ENCODE data around the gene TBC1D22A.
"Not testable (repeated sequence)": the region's sequence is repeated elsewhere in the genome, so short reads cannot be mapped to it uniquely, and the experiment has no call there.

TBC1D22A gene

DNA sequence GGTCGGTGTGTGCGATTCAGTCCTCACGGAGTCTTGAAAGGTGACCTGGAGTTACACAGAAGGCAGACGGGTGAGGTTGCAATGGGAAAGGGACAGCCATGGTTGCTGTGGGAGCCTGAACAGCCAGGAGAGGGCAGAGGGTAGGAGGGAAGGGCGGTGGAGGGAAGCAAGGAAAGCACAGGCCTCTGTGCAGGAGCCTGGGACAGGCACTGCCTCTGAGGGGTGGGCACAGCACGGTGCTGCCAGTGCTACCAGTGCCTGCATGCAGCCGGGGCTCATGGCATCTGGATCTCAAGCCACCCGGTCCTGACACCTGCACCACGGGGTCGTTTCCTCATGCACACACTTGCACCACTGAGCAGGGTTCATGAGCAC, 401.0 kb downstream of the TBC1D22A start:
- TF ChIP-seq POLR2A (IDR thresholded peaks at IDR 0.05; ENCODE audit: low read depth, low read length) = no peak
- DNase-seq (ENCODE audit: insufficient read length, low spot score) (no peak), FAIRE-seq (no peak)

DNA sequence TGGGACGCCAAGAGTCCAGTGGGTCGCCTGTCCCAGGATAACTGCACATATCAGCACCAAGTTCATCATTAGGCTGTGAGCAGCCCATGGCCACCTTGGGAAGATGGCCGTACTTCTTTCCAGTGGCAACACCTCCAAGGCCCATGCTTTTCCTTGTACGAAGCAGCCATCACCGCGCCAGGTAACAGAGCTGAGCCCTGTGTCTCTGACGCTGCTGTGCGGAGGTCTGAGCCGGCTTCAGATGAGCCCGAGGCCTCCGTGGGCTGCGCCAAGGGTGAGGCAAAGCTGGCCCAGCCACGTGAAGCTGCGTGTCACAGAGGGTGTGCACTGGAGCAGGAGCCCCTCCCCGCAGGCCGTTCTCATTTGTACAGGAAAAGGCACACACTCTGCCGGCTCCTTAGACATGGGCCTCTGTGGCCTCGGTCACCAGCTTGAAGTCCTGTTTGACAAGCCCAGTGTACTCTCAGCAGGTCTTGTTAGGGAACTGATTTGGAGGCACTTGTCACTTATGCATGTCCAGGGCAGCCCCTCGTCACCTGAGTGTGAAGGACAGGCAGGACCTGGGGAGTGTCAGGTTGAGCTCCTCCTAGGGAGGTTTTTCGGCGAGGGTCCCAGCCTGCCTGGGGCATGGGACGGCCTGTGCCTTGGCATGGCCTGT, 401.5 kb downstream of the TBC1D22A start:
- TF ChIP-seq POLR2A (IDR thresholded peaks at IDR 0.05; ENCODE audit: low read depth, low read length) = no peak
- no peak for DNase-seq (ENCODE audit: insufficient read length, low spot score)
- FAIRE-seq = no peak

DNA sequence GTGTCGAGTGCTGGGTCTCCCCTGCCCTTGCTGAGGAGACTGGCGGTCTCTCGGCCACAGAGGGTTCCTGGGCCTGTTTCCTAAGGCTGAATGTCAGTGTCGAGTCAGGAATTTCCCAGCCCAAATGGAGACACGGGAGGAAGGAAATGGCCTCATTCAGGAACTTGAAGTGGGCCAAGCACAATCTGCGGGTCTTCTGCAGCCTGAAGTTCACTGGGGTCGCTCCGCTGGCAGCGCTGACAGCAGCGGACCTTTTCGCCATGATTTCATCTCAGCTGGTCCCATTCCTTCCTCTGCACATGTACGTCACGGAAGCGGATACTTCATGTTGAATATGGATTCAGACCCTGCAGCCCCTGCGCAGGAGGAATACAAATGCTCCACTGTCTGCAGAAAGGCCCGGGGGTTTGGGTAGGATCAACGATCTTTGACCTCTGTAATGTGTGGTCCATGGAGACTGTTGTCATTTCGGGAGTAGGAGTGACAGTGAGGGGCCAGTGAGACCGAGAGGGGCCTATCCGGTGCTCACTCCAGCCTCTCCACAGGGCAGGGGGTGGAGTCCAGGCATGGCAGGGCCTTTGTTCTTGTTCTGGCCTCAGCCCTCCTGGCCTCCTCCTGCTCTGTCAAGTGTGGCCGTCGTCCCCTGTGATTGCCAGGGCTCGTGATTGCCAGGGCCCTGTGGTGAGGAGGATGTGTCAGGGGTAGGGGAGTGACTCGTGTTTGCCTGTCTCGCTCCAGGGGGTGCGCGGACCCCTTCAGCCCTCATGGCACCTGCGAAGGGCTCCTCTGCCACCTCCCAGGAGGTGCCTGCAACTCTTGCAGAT, 402.3 kb downstream of the TBC1D22A start:
- FAIRE-seq = no peak
- no peak for DNase-seq (ENCODE audit: insufficient read length, low spot score)
- no peak for TF ChIP-seq POLR2A (IDR thresholded peaks at IDR 0.05; ENCODE audit: low read depth, low read length)

DNA sequence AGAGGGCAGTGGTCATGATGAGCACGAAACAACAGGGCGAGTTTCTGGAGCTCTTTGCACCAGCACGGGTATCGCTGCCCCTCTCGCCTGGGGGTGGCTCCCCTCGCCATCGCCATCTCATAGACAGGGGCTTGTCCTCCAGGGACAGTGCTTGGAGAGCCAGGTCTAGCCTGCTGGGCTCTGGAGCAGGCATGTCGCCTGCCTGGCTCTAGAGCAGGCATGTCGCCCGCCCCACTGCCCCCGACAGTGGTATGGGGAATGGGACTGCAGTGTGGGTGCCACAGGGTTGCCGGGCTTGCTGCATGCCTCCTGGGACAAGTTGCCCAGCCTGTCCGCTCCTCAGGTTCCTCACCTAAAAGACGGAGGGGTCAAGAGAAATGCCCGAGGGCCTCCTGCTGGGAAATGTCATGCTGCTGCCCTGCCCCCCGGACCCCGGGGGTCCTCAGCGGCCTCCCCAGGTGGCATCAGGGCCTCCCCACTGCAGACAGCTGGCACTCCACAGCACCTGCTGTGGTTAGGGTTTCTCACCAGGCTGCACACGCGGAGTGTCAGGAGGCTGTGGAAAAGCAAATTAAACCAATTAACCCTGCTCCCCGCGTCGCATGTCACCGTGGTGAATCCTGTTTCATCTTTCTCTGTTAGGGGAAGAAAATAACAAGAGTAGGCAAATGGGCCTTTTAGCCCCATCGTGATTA, 403.0 kb downstream of the TBC1D22A start:
- no peak for TF ChIP-seq POLR2A (IDR thresholded peaks at IDR 0.05; ENCODE audit: low read depth, low read length)
- FAIRE-seq (no peak), DNase-seq (ENCODE audit: insufficient read length, low spot score) (no peak)

DNA sequence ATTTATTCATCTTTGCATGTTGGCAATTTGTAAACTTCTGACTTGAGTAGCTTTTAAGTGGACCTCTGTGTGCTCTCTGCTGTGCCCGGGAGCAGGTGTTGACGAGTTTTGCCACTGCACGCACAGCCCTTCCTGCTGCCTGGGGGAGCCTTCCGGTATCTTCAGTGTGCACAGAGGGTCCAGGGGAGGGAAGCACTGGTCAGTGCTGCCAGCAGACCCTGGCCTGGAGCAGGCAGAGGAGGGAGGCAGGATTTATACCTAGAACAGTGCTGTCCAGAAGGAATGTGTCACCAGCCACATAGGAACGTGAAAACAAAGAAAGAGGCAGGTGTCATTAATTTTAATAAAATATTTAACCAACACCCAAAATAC, 403.6 kb downstream of the TBC1D22A start:
- FAIRE-seq = no peak
- TF ChIP-seq POLR2A (IDR thresholded peaks at IDR 0.05; ENCODE audit: low read depth, low read length) = no peak

DNA sequence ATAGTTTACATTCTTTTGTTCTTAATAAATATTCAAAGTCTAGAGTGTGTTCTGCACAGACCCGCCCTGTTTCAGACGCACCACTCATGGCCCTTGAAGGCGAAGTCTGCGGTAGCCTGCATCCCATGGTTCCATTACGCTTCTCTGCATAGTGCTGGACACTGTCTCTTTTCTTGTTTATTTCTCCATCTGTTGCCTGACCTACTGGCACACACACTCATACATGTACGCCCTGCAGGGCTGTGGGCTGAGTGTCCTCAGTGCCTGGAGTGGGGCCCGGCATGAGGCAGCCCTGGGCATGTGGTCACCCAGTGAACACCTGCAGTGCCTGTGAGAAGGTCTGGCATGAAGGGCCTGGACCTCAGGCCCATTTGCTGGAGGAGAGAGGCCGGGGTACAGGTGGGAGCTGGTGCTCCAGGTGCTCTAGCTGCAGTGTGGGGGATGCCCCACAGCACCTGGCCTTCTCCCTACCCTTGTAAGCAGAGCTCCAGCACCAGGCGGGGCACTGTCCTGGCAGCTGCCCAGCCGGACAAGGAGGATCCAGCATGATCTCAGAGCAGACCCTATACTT, 404.1 kb downstream of the TBC1D22A start:
- FAIRE-seq = no peak
- DNase-seq (ENCODE audit: insufficient read length, low spot score) = no peak
- no peak for TF ChIP-seq POLR2A (IDR thresholded peaks at IDR 0.05; ENCODE audit: low read depth, low read length)

More for the DNA sequence above, 403.6 kb downstream of the TBC1D22A start:
- no peak for DNase-seq (ENCODE audit: insufficient read length, low spot score)

DNA sequence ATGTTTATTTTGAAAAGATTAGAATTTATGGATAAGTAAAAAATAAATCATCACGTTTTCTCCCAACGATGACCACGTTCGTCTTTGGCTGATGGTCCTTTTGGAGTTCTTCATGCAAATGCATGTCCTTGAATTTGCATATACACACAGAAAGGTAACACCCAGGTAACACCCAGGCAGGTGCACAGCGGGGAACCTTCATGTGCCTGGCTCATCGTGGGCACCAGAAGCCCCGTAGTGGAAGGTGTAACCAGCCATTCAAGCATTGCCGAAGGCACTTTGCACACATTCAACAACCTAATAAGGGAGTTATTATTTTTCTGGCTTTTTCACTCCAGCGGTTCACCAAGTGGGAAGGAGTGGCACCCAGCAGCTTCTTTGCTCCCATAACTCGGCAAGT, 404.6 kb downstream of the TBC1D22A start:
- TF ChIP-seq POLR2A (IDR thresholded peaks at IDR 0.05; ENCODE audit: low read depth, low read length) = no peak
- no peak for FAIRE-seq
- no peak for DNase-seq (ENCODE audit: insufficient read length, low spot score)

DNA sequence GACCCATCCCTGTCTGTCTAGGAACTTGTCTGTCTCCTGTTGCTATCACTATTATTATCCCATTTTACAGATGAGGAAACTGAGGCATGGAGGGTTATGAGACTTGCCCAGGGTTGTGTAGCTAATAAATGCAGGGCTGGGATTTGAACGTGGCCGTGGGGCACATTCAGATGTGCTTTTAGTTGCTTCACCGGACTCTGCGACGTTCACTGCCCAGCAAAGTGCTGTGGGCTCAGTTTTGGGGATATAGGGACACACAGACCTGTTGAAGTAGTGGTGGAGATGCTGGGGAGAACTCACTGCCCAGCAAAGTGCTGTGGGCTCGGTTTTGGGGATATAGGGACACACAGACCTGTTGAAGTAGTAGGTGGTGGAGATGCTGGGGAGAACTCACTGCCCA, 405.5 kb downstream of the TBC1D22A start:
- FAIRE-seq; DNase-seq (ENCODE audit: insufficient read length, low spot score): not testable (repeated sequence)

DNA sequence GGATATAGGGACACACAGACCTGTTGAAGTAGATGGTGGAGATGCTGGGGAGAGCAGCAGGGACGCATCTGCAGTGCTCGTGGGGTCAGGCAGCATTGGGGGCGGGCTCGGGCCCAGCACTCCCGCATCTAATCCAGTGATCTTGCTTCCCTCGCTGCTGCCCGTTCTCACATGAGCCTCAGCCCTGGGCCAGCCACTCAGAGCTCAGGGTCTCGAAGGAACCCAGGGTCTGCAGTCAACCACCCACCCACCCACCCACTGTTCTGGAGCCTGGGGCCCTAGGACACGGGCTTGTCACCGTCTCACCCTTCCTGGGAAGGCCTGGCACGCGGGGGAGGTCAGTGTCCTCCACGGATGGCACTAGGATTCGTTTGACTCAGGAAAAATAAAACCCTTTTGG, 406.0 kb downstream of the TBC1D22A start:
- FAIRE-seq (no peak), DNase-seq (ENCODE audit: insufficient read length, low spot score) (no peak)
- TF ChIP-seq POLR2A (IDR thresholded peaks at IDR 0.05; ENCODE audit: low read depth, low read length) = no peak

DNA sequence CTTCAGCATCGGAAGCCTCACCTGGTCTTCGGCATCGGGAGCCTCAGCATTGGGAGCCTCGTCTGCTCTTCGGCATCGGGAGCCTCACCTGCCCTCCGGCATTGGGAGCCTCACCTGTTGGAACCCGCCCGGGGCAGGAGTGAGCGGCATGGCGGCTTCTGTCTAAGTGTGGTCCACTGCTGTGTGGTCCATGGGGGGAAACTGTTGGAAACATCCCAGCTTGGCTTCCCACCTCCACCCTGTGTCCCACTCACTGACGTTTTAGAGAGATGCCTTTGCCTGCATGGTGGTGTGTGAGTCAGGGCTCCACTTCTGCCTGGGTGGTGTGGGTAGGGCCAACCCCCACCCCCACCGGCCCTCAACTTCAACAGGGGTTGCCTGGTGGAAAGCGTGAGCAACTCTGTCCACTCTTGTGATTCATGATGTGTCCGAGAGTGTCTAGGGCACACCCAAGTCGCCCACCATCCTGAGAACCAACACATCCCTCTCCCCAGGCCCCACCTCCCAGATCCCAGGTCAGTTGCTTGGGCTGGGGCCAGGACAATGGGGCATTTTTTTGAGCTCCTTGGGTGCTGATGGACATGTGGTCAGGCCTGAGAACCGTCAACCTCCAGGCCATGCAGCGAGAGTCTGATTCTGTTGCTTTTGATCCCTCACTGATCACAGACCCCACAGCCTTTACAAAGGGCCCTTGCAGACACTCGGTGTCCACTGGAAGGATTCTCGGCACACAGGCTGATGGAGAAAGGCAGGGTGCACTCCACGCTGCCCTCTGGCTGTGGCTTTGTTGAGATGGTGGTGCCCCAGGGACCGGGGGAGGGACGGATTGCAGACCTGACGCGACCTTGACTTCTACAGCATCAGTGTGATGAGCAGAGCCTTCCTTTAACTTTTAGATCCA, 406.7 kb downstream of the TBC1D22A start:
- DNase-seq (ENCODE audit: insufficient read length, low spot score) (peak; percentile 23), FAIRE-seq (no peak)
- TF ChIP-seq POLR2A (IDR thresholded peaks at IDR 0.05; ENCODE audit: low read depth, low read length) = no peak

DNA sequence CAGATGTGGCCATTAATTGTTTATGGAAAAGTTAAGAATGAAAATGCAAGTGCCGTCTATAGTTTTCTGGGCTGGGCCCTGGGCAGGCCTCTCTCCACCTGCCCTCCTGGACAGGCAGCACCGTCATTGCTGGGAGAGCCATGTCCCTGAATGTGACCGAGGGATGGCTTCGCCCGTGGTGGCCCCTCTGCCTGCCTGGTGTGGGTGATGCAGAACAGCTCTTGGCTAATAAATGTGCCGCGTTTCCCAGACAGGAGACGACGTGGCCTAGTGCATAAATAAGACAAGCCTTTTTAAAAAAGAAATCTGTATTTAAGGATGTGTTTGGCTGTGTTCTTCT, 407.3 kb downstream of the TBC1D22A start:
- TF ChIP-seq POLR2A (IDR thresholded peaks at IDR 0.05; ENCODE audit: low read depth, low read length) = no peak
- no peak for DNase-seq (ENCODE audit: insufficient read length, low spot score)
- FAIRE-seq = no peak

DNA sequence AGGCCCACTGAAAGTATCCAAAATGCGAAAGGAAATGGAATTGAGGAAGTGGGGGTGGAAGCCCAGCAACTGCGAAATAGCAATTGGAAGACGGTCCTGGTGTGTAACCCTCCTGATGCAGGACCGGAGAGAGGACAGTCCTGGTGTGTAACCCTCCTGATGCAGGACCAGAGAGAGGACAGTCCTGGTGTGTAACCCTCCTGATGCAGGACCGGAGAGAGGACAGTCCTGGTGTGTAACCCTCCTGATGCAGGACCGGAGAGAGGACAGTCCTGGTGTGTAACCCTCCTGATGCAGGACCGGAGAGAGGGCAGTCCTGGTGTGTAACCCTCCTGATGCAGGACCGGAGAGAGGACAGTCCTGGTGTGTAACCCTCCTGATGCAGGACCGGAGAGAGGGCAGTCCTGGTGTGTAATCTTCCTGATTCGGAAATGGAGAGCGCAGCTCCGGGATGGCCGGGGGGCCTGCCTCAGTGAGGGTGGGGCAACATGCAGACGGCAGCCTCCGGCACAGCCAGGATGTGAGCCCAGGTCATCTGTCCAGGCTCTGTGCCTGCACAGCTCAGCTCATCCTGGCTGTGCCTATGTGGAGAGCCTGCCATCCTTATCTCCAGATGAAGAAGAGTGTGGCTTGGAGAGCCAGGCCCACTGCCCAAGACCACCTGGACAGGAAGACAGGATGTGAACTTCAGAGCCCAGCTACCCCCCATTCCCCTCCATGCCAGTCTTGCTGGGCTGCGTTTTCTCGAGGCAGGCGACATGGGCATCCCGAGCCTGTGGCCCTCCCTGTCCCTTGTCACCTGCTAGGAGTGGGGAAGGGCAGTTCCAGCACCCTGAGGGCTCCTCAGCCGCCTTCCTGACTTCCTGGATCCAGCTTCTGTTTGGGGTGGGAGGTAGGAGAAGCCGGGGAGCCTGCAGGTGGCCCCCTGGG, 408.3 kb downstream of the TBC1D22A start:
- not testable (repeated sequence) for DNase-seq (ENCODE audit: insufficient read length, low spot score); FAIRE-seq

All from H54 (cell line).